GM12864 (cell line): ENCODE results near the gene CXCL9.
"Not testable (repeated sequence)": the region's sequence is repeated elsewhere in the genome, so short reads cannot be mapped to it uniquely, and the experiment has no call there.

ENCODE experiments used
- DNase-seq: peaks from one replicate; pipeline ENCODE4 v3.0.0-alpha.2; 2011; ENCODE audit warnings: low read depth
- H3K4me3 ChIP-seq: 2 replicates; pipeline ENCODE4 v1.5.1; 2011; ENCODE audit warnings: mild to moderate bottlenecking, low read depth, low read length, control low read depth
- CTCF ChIP-seq: IDR thresholded peaks from 2 replicates; pipeline ENCODE4 v1.5.1; 2011; ENCODE audit warnings: low read depth, mild to moderate bottlenecking, moderate library complexity, low read length, control low read depth, inconsistent platforms; ENCODE audit errors: missing control alignments

The CXCL9 gene

GRCh38 chr4:76000279-76000678, 7.0 kb downstream of the CXCL9 start:
- TF ChIP-seq CTCF: no peak
- no peak overlapping the region for H3K4me3 ChIP-seq
- no peak for DNase-seq

GRCh38 chr4:75998525-75999147, 8.7 kb downstream of the CXCL9 start:
- DNase-seq, H3K4me3 ChIP-seq: not testable (repeated sequence)

- no peak overlapping the region for H3K4me3 ChIP-seq
- DNase-seq: no peak
- TF ChIP-seq CTCF: no peak
Measured at GRCh38 chr4:75997946-75998345, 9.4 kb downstream of the CXCL9 start.

GRCh38 chr4:75997081-75997480, 10.2 kb downstream of the CXCL9 start:
- no peak for TF ChIP-seq CTCF
- H3K4me3 ChIP-seq: no peak overlapping the region
- DNase-seq: no peak

- no peak overlapping the region for H3K4me3 ChIP-seq
- DNase-seq: no peak
- peak; percentile 45 for TF ChIP-seq CTCF
Measured at GRCh38 chr4:75995727-75996126, 11.6 kb downstream of the CXCL9 start.

GRCh38 chr4:75992462-75992861, 14.8 kb downstream of the CXCL9 start:
- H3K4me3 ChIP-seq: no peak overlapping the region
- no peak for TF ChIP-seq CTCF
- DNase-seq: no peak

GRCh38 chr4:75989846-75990528, 17.3 kb downstream of the CXCL9 start:
- TF ChIP-seq CTCF: no peak
- DNase-seq: no peak

More at GRCh38 chr4:75989846-75990528, 17.3 kb downstream of the CXCL9 start:
- H3K4me3 ChIP-seq: peak overlapping the region; percentile 80
